GM18517 (cell line): ENCODE results near the gene F11R.
A peak's percentile ranks its signal among the peaks of the same experiment; 100 is the strongest.
"Not testable (repeated sequence)": the region's sequence is repeated elsewhere in the genome, so short reads cannot be mapped to it uniquely, and the experiment has no call there.

Experiments used
- ATAC-seq: cut with Tn5 transposase; IDR thresholded peaks from one replicate; pipeline ENCODE4 v1.9.1; 2021; ENCODE audit warnings: mild to moderate bottlenecking, moderate library complexity; ENCODE audit not compliant: unreplicated experiment

F11R gene

DNA sequence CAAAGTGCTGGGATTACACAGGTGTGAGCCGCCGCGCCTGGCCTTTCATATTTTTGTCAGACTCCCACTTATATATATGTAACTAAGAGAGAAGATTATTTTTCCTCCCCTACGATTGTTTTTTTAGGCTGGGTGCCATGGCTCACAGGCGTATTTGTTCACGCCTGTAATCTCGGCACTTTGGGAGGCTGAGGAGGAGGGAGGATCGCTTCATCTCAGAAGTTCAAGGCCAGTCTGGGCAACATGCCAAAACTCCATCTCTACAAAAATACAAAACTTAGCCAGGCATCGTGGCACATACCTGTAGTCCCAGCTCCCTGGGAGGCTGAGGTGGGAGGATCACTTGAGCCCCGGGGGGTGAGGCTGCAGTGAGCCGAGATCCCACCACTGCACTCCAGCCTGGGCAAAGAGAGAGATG is 42.4 kb downstream of the F11R start:
- ATAC-seq = no peak

DNA sequence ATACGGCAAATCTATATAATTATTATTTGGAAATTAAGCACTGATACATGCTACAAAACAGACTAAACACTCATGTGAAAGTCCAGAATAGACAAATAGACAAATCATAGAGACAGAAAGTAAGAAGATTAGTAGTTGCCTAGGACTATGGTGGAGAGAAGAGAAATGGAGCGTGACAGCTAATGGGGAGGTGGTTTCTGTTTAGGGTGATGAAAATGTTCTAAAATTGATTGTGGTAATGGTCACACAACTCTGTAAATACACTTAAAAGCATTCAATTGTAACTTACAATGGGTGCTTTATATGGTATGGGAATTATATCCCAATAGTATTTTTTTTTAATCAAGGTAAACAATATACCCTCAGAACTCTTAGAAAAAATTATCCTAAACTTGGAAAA is 45.9 kb downstream of the F11R start:
- no peak for ATAC-seq

DNA sequence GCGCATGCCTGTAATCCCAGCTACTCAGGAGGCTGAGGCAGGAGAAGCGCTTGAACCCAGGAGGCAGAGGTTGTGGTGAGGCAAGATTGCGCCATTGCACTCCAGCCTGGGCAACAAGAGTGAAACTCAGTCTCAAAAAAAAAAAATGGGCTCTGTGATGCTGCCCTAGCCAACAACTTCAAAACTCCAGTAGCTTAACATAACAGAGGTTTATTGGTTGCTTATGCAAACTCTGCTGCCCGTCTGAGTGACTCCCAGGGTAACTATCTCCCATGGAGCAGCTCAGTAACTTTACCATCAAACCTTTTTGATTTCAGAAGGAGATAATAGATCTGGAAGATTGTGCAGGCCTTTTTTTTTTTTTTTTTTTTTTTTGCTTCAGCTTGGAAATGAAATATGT is 47.5 kb downstream of the F11R start:
- ATAC-seq = no peak

DNA sequence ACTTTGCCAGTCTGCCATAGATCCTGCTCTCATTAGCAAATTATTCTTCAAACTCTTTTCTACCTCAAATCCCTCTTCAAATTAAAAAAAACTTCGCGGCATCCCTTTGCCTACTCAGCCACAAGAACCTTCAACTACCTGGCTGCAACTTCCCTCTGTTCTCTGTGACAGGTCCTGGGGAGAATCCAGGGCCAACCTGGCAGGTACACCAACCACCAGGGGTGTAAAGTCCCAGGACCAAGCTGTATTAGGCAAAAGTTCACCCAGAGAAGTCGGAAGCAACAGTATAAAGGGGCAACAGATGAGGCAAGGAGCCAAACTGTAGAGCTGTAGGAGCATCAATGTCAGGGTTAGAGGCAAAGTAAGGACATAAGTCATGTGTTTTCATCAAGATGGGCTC is 48.0 kb downstream of the F11R start:
- ATAC-seq = no peak

DNA sequence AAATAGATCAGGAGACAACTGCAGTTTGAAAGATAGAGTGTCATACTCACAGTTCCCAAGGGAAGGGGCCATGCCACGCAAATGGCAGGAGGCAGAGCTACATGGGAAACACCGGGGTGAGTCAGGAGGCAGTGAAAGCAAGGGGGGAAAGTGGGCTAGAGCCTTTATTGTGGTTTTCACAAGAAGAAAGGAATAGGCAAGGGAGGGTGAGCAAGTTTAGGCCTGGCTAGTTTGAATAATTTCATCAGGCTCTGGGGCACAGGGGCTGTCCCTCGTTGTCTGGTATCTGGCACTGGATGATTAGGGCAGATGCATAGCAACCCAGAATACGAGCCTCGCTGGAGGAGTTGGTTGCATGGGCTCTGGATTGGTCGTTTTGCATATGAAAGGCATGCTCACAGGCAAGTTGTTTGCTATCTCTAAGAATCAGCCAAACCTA is 49.3 kb downstream of the F11R start:
- ATAC-seq = peak; percentile 49

DNA sequence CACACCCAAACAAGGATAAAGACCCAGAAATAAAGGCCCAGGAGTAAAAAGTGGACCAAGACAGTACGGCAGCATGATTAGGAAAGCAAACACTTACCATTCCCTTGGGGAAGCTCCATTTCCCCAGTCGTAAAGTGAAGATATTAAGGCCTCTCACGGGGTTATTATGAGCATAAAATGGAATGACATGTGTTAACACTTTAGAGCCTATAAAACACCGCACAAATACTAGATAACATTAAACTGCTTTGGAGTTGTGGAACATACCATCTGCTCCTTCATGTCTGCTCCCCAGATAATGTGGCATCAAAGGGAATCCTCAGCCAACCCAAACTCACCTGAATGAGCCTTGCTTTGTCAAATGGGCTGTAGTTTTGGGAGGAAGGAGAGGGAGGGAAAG is 57.4 kb downstream of the F11R start:
- ATAC-seq = no peak

DNA sequence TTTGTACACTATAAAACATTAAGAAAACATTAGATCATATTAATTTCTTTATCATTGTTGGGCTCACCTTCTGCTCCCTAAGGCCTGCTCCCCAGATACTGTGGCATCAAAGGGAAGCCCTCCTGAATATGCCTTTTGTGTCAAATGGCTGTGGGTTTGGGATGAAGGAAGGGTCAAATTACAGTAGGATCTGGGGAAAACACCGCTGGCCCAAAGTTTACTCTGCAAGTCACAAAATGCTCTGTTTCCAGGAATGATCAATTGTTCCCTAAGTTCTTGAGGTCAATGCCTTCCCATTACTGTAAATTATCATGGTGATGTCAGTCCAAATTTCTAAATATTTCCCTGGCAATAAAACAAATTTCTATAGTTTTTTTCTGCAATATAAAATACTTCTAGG is 59.5 kb downstream of the F11R start:
- no peak for ATAC-seq

DNA sequence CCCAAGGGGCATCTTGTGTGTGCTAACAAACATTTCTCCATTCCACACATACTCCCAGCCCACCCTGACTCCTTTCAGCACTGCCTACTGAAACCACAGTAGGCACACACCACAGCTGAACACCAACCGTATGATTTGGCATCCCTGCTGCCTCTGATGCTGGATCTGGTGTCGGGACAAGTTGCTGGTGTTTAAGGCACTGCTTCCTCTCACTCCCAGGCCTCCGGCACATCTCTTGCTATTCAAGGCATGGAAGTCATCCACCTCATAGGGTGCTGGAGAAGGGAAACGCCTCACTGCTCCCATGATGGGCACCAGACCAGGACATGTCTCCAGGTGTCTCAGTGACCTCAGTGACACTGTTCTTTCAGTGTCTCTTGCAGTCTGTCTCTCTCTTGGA is 64.0 kb downstream of the F11R start:
- no peak for ATAC-seq

DNA sequence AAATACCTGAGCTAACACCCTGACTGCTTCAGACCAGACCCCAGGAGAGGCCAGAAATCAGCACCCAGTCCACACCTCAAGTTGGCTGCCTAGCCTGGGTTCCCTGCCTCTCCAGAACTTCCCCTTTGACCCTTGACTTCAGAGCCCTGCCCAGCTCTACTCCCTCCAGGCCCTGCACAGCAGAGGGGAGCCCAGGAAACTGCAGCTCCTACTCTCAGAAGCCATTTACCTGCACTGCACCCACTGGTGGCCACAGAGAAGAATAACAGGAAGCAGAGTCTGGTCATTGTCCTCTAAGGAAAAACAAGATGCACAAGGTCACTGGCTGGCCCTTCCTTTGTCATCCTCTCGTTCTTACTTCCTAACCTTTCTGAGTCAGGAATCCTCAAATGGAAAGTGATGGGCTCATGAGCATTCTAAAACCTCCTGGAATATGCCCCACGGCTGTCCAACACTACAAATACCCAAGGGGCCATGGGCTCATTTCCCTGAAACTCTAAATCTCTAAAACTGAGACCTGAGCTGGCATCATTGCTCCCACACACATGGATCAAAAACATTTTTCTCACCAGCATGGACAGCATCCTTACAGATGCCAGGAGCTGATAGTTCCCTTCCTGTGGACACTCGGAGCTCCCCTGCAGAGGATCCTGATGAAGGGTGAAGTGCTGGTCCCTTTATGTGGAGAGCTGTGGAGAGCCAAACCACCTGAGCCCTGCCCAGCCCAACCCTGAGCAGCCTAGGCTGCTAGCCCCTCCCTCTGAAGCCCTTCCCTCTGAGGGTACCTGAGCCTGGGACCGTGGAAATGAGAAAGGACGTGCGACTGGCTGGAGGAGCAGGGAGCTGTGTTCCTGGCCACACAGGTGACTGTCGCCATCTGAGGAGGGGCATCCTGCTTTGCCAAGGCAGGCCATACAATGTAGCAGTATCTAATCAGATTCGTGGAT is 66.5 kb downstream of the F11R start, which contains the start of gene ITLN2:
Gene ITLN2 (minus strand): TSS at position 652 of the 947 bp plus-strand sequence. CDS start 68 bp downstream, at position 584.
- ATAC-seq = no peak

DNA sequence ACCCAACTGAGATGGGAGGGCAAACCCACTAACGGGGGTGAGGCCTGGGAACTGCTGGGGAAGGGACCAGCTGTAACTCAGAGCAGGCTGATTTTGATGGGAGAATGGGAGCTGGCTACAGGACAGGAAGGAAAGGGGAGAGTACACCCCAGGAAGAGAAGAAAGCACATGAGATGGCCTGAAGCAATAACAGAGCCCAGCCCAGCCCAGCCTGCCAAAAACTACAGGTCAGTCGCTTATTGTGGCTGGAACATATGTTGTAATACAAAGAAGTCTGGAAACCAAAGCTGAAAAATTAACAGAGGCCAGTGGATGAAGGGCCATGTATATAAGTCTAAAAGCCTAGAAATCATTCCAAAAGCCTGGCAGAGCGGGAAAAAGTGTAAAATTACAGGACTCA is 67.9 kb downstream of the F11R start:
- no peak for ATAC-seq

DNA sequence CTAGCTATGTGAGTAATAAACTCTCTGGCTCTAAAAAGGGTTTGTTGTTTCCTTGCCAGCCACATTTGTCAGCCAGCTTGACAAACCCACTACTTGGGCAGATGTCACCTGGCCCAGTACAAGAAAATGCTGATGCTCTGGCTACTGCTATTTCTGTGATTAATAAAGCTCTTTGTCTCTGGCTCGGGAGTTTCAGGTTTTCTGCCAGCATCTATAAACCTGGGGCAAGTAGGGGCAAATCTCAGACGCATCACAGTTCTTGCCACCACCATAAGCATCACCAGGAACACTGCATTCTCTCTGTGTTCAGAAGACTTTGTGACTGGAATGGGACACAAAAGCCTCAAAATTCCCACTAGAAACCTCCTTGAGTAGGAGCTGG is 68.8 kb downstream of the F11R start:
- ATAC-seq = no peak

DNA sequence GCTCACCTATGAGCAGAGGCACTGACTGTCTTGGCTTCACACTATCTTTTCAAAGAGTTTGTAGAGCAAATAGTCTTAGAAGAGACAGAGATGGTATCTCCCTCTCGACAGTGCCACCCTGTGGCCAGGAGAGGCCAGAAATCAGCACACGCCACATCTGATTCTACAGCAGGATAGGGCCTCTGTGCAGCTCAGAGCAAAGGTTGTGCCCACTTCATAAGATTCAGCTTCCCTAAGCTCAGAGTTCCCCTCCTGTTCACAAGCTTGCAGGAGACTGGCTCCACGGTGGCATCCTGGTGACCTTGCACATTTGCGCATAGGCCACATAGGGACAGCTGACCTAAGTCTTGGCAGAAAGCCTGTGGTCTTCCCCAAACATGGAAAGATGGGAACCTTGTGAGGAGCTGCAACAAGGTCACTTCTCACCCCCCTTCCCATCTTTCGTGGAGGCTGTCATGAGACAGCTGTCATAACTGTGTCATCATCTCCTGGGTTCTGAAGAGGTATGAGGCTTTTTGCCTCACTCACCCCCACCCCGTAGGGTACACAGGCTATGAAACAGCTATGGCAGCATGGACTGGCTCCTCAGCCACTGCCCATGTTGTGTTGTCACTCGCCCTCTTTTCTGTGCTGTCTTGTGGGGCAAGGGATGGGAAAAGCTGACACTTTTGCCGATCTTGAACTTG is 69.4 kb downstream of the F11R start:
- no peak for ATAC-seq

DNA sequence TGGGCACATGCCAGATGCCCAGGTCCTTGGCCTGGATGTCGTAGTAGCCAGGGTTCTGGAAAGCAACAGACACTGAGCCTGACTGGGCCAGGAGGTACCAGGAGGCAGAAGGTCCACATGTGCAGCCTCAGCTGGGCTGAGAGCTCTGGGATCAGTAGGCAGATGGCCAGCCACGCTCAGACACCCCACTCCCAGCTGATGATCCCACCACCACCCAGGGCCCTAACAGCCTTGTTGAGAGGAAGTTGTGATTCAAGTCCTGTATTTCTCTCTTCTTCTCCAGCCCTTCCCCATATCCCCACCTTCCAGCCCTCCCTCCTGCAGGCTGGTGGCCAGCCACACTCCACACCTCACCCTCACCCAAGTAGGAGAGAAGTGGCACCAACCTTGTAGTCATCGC is 70.3 kb downstream of the F11R start:
- no peak for ATAC-seq

DNA sequence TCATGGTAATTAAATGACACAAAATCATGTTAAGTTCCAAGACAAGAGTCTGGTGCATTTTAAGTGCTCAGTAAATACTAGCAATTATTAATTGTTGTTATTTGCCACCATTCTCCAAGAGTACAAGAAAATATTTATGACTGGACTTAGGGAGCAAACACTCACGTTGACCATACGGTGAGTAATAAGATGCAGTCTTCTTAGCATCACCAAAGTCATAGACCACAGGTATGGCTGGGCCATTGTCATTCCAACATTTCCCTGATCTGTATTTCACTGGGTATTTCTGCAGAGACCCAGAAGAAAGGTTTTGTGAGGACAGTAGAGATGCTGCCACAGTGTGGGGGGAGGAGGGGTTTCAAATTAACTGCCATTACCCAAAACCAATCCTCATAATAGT is 71.1 kb downstream of the F11R start:
- no peak for ATAC-seq

DNA sequence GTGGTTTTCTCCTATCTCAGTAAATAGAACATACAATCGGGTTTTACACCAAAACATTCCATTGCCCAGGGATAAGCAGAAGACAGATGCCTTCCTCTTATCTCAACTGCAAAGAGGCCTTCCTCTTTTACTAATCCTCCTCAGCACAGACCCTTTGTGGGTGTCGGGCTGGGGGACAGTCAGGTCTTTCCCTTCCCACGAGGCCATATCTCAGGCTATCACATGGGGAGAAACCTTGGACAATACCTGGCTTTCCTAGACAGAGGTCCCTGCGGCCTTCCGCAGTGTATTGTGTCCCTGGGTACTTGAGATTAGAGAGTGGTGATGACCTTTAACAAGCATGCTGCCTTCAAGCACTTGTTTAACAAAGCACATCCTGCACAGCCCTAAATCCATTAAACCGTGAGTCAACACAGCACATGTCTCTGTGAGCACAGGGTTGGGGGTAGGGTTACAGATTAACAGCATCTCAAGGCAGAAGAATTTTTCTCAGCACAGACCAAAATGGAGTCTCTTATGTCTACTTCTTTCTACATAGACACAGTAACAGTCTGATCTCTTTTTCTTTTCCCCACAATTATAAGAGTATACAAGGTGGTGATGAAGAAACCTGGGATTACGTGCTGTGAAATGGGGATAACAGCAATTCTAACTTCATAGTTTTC is 71.6 kb downstream of the F11R start:
- ATAC-seq = not testable (repeated sequence)

DNA sequence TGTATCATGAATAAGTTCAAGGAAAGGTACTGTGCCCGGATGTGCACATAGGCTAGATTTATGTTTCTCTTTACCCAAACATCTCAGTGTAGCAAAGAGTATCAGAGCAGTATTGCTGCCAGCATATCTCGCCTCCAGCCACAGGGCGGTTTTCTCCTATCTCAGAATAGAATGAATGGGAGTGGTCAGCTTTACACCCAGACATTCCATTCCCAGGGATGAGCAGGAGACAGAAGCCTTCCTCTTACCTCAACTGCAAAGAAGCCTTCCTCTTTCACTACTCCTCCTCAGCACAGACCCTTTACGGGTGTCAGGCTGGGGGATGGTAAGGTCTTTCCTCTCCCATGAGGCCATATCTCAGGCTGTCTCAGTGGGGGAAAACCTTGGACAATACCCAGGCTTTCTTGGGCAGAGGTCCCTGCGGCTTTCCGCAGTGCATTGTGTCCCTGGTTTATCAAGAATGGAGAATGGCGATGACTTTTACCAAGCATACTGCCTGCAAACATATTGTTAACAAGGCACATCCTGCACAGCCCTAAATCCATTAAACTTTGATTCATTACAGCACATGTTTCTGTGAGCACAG is 73.7 kb downstream of the F11R start:
- ATAC-seq = not testable (repeated sequence)

DNA sequence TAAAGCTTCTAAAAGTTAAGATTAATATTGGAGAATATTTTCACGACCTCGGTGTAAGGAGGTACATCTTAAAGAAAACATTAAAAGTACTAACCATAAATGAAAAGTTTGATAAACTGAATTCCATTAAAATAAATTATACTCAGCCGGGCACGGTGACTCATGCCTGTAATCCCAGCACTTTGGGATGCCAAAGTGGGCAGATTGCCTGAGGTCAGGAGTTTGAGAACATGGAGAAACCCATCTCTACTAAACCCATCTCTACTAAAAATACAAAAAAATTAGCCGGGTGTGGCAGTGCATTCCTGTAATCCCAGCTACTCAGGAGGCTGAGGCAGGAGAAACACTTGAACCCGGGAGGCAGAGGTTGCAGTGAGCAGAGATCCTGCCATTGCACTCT is 75.1 kb downstream of the F11R start:
- not testable (repeated sequence) for ATAC-seq
